Measurements from ENCODE around the gene METTL21A. TPM values are rescaled to one million over a fixed set of nuclear protein-coding genes. Genes with fewer than 3 reads are reported as not detected.

Gene METTL21A
- total and polyA plus RNA-seq, 5 donors, result 11.8 to 19.1 (median 15.9) TPM

Other genes with a start within 250 kb of the METTL21A start
- gene CREB1, start 95.4 kb downstream of the METTL21A start, total RNA-seq, result 10 to 100 TPM; 43.4 to 59.3 (median 49.3) TPM
- gene CREB1, start 95.4 kb downstream of the METTL21A start, polyA plus RNA-seq, result 6.2 TPM
- 10 to 100 TPM in 2 of 4 donors, 1 to 10 TPM in 2; 8.2 to 12.6 (median 10.3) TPM for gene CCNYL1, start 86.2 kb upstream of the METTL21A start, total RNA-seq
- 4.9 TPM for gene CCNYL1, start 86.2 kb upstream of the METTL21A start, polyA plus RNA-seq
- 1 to 10 TPM; 3.1 to 6.2 (median 3.7) TPM for gene FZD5, start 144.5 kb upstream of the METTL21A start, total RNA-seq
- 1.3 TPM for gene FZD5, start 144.5 kb upstream of the METTL21A start, polyA plus RNA-seq